ENCODE measurements around the gene CAB39L. TPM values are rescaled to one million over a fixed set of nuclear protein-coding genes. Genes with fewer than 3 reads are reported as not detected.

The CAB39L gene
- total RNA-seq, 1 donor from 2014 or later: 13.4 TPM

- H3K4me3 ChIP-seq: no peak overlapping the region
- H3K9me3 ChIP-seq: peaks cover 12% of the 10 kb centered on the region
- TF ChIP-seq CTCF (IDR thresholded peaks at IDR 0.05): no peak
- intact Hi-C loops (cut with DNase I): no loop called here
- no peaks in the 10 kb centered on the region for H3K4me1 ChIP-seq
- H3K27ac ChIP-seq: no peak overlapping the region
- no peaks in the 10 kb centered on the region for H3K36me3 ChIP-seq
- no peaks in the 10 kb centered on the region for H3K27me3 ChIP-seq (ENCODE audit: low read depth)
- ATAC-seq (no peak), DNase-seq (no peak)
Measured at GRCh38 chr13:49409008-49409407, 34.9 kb downstream of the CAB39L start.

- DNase-seq: no peak
- Histone ChIP-seq H3K27me3 (ENCODE audit: low read depth) (no peaks in the 10 kb centered on the region), H3K9me3 (peaks cover 12% of the 10 kb centered on the region), H3K4me3 (no peak overlapping the region), H3K36me3 (no peaks in the 10 kb centered on the region), H3K27ac (no peak overlapping the region), H3K4me1 (no peaks in the 10 kb centered on the region)
- no peak for ATAC-seq
- intact Hi-C loops (cut with DNase I): no loop called here
- no peak for TF ChIP-seq CTCF (IDR thresholded peaks at IDR 0.05)
Measured at GRCh38 chr13:49407936-49408335, 35.9 kb downstream of the CAB39L start.

- H3K4me1 ChIP-seq: no peaks in the 10 kb centered on the region
- no peak for TF ChIP-seq CTCF (IDR thresholded peaks at IDR 0.05)
- DNase-seq (no peak), ATAC-seq (no peak)
- no peak overlapping the region for H3K27ac ChIP-seq
- H3K9me3 ChIP-seq: peaks cover 12% of the 10 kb centered on the region
- no peaks in the 10 kb centered on the region for H3K36me3 ChIP-seq
- no peaks in the 10 kb centered on the region for H3K27me3 ChIP-seq (ENCODE audit: low read depth)
- intact Hi-C loops (cut with DNase I): no loop called here
- H3K4me3 ChIP-seq: no peak overlapping the region
Measured at GRCh38 chr13:49407068-49407467, 36.8 kb downstream of the CAB39L start.

- intact Hi-C loops (cut with DNase I): no loop called here
- no peaks in the 10 kb centered on the region for H3K27me3 ChIP-seq (ENCODE audit: low read depth)
- peaks cover 12% of the 10 kb centered on the region for H3K9me3 ChIP-seq
- no peak for TF ChIP-seq CTCF (IDR thresholded peaks at IDR 0.05)
- H3K36me3 ChIP-seq: no peaks in the 10 kb centered on the region
- H3K4me1 ChIP-seq: no peaks in the 10 kb centered on the region
- no peak overlapping the region for H3K4me3 ChIP-seq
- ATAC-seq: no peak
- no peak overlapping the region for H3K27ac ChIP-seq
- DNase-seq: no peak
Measured at GRCh38 chr13:49404703-49405020, 39.2 kb downstream of the CAB39L start.

GRCh38 chr13:49403996-49404702 lies 39.7 kb downstream of the CAB39L start:
- intact Hi-C loops (cut with DNase I): no loop called here
- Histone ChIP-seq H3K27me3 (ENCODE audit: low read depth) (no peaks in the 10 kb centered on the region), H3K27ac (no peak overlapping the region), H3K4me3 (no peak overlapping the region), H3K4me1 (no peaks in the 10 kb centered on the region), H3K9me3 (peaks cover 12% of the 10 kb centered on the region), H3K36me3 (no peaks in the 10 kb centered on the region)
- no peak for TF ChIP-seq CTCF (IDR thresholded peaks at IDR 0.05)
- ATAC-seq: no peak
- no peak for DNase-seq
